NCI-H1105 (cell line): ENCODE results near the gene GALR1.
A peak's percentile ranks its signal among the peaks of the same experiment; 100 is the strongest.
"Not testable (repeated sequence)": the region's sequence is repeated elsewhere in the genome, so short reads cannot be mapped to it uniquely, and the experiment has no call there.

Experiments
- DNase-seq: peaks from one replicate; lab custom pipeline; 2025; lab: John Stamatoyannopoulos, UW

Gene GALR1

GRCh38 chr18:77250926-77251729 lies 1.5 kb downstream of the GALR1 start:
- DNase-seq: no peak

GRCh38 chr18:77251730-77252050 lies 2.0 kb downstream of the GALR1 start:
- DNase-seq: no peak

GRCh38 chr18:77254711-77255405 lies 5.2 kb downstream of the GALR1 start:
- peak; percentile 30 for DNase-seq

GRCh38 chr18:77255426-77256105 lies 5.9 kb downstream of the GALR1 start:
- DNase-seq: no peak

- no peak for DNase-seq
Measured at GRCh38 chr18:77262643-77263465, 13.2 kb downstream of the GALR1 start.

GRCh38 chr18:77263466-77263763 lies 13.8 kb downstream of the GALR1 start:
- no peak for DNase-seq

- DNase-seq: no peak
Measured at GRCh38 chr18:77267969-77268368, 18.3 kb downstream of the GALR1 start.

- no peak for DNase-seq
Measured at GRCh38 chr18:77268456-77268855, 18.8 kb downstream of the GALR1 start.

- no peak for DNase-seq
Measured at GRCh38 chr18:77271576-77272481, 22.2 kb downstream of the GALR1 start.

GRCh38 chr18:77290841-77291240 lies 41.2 kb downstream of the GALR1 start:
- not testable (repeated sequence) for DNase-seq

- DNase-seq: no peak
Measured at GRCh38 chr18:77298172-77298571, 48.5 kb downstream of the GALR1 start.

- DNase-seq: no peak
Measured at GRCh38 chr18:77299706-77300105, 50.1 kb downstream of the GALR1 start.

- no peak for DNase-seq
Measured at GRCh38 chr18:77300579-77300978, 50.9 kb downstream of the GALR1 start.

- DNase-seq: no peak
Measured at GRCh38 chr18:77304268-77304667, 54.6 kb downstream of the GALR1 start.

GRCh38 chr18:77305676-77306075 lies 56.0 kb downstream of the GALR1 start:
- no peak for DNase-seq

GRCh38 chr18:77308216-77308615 lies 58.6 kb downstream of the GALR1 start:
- no peak for DNase-seq

- DNase-seq: no peak
Measured at GRCh38 chr18:77314511-77314910, 64.9 kb downstream of the GALR1 start.

- no peak for DNase-seq
Measured at GRCh38 chr18:77314952-77315351, 65.3 kb downstream of the GALR1 start.

- DNase-seq: no peak
Measured at GRCh38 chr18:77316008-77316407, 66.4 kb downstream of the GALR1 start.

- DNase-seq: no peak
Measured at GRCh38 chr18:77316641-77317040, 67.0 kb downstream of the GALR1 start.

GRCh38 chr18:77320971-77321559 lies 71.4 kb downstream of the GALR1 start:
- no peak for DNase-seq
